Breast epithelium (tissue), 4 donors: ENCODE results near the gene PBX3. TPM values are rescaled to one million over a fixed set of nuclear protein-coding genes. Genes with fewer than 3 reads are reported as not detected.

ENCODE experiments used
- DNase-seq, 2 donors: peaks; one replicate each; pipeline ENCODE4 v3.0.0-alpha.2; 2019; ENCODE audit warnings: low spot score in 2 of 2
- H3K27ac ChIP-seq, 2 donors: fragments of 200-600 bp; sonication (generic) in 1 of 2; one replicate each; pipeline ENCODE4 v1.5.1; 2016 to 2019; ENCODE audit warnings: mild to moderate bottlenecking in 1 of 2
- H3K27me3 ChIP-seq, 2 donors: fragments of 200-600 bp; sonication (generic) in 1 of 2; one replicate each; pipeline versions ENCODE4 v1.5.1 to v1.6.0; 2017 to 2019; ENCODE audit warnings: control low read depth in 1 of 2, mild to moderate bottlenecking in 1 of 2
- H3K36me3 ChIP-seq: fragments of 200-600 bp; one replicate; pipeline ENCODE4 v1.5.1; 2019
- H3K4me1 ChIP-seq, 2 donors: fragments of 200-600 bp; sonication (generic); one replicate each; pipeline ENCODE4 v1.5.1; 2016 to 2019; ENCODE audit warnings: control low read depth in 1 of 2
- H3K4me3 ChIP-seq, 3 donors: fragments of 200-600 bp; sonication (generic); 1 replicate in 2 of 3; 2 replicates in 1 of 3; pipeline ENCODE4 v1.5.1; 2016 to 2019; ENCODE audit warnings: mild to moderate bottlenecking in 3 of 3, moderate library complexity in 2 of 3
- H3K9me3 ChIP-seq, 2 donors: fragments of 200-600 bp; sonication (generic) in 1 of 2; one replicate each; pipeline ENCODE4 v1.5.1; 2016 to 2019; ENCODE audit warnings: control low read depth in 1 of 2
- POLR2A ChIP-seq: fragments of 450-650 bp; IDR thresholded peaks from one replicate; pipeline ENCODE4 v1.6.1; 2016; ENCODE audit warnings: antibody characterized with exemption, mild to moderate bottlenecking, moderate library complexity
- POLR2AphosphoS5 ChIP-seq, 3 donors: sonication (generic); formaldehyde crosslinking; IDR thresholded peaks; one replicate each; pipeline ENCODE4 v1.6.1; 2017; ENCODE audit warnings: antibody characterized with exemption in 3 of 3
- intact Hi-C: fragments of 100-400 bp; cut with DNase I; formaldehyde crosslinking; loops from one replicate; pipeline ENCODE4 v1.15.1; 2023; ENCODE audit warnings: low total_unique reads
- total RNA-seq, 3 donors: library from RNA; depleted of rRNA; stranded (reverse); fragments of >200 nt; gene quantifications; one replicate each; pipeline ENCODE4 v1.1.0, GENCODE V29; 2016
- TF ChIP-seq, protein P1 (sequence below), 3 donors: fragments of 450-650 bp; IDR thresholded peaks; one replicate each; pipeline ENCODE4 v1.5.1; 2016 to 2017; ENCODE audit warnings: antibody characterized with exemption in 3 of 3, mild to moderate bottlenecking in 3 of 3, moderate library complexity in 3 of 3

Gene PBX3
- total RNA-seq, 3 donors from 2014 or later = 29.5 to 31.2 (median 29.8) TPM

- H3K9me3 ChIP-seq = peaks cover 12 to 23% of the 10 kb centered on the region in 2 donors
- intact Hi-C loops = no loop called here
- TF ChIP-seq POLR2A (no peak), POLR2AphosphoS5 (IDR thresholded peaks at IDR 0.05) (no peak)
- TF ChIP-seq, protein P1, sequence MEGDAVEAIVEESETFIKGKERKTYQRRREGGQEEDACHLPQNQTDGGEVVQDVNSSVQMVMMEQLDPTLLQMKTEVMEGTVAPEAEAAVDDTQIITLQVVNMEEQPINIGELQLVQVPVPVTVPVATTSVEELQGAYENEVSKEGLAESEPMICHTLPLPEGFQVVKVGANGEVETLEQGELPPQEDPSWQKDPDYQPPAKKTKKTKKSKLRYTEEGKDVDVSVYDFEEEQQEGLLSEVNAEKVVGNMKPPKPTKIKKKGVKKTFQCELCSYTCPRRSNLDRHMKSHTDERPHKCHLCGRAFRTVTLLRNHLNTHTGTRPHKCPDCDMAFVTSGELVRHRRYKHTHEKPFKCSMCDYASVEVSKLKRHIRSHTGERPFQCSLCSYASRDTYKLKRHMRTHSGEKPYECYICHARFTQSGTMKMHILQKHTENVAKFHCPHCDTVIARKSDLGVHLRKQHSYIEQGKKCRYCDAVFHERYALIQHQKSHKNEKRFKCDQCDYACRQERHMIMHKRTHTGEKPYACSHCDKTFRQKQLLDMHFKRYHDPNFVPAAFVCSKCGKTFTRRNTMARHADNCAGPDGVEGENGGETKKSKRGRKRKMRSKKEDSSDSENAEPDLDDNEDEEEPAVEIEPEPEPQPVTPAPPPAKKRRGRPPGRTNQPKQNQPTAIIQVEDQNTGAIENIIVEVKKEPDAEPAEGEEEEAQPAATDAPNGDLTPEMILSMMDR (IDR thresholded peaks at IDR 0.05) = no peak
- no peaks in the 10 kb centered on the region for H3K27me3 ChIP-seq
- H3K4me1 ChIP-seq = no peaks in the 10 kb centered on the region
- H3K4me3 ChIP-seq = no peak overlapping the region
- H3K36me3 ChIP-seq = no peaks in the 10 kb centered on the region
- H3K27ac ChIP-seq = no peak overlapping the region
- no peak for DNase-seq
These were observed 261.9 kb downstream of the PBX3 start for GRCh38 chr9:126009047-126009446.

DNA sequence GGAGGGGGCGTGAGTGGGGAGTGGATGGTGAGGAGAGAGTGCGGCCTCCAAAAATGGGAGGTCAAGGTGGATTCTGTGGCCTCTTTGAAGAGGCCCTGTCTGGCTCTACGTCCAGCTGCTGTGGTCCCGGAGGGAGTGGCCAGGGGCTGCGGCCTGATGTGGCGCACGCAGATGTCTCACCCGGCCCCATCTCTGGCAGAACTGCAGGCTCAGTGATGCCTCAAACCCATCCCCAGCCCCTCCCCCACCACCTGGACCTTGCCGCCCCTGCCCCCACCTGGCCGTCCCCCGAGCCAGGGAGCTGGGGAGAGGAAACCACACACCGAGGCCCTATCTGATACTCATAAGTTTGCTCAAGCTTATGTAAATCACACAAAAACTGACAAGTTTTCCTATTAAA, 267.6 kb downstream of the PBX3 start:
- no peak for DNase-seq
- H3K27me3 ChIP-seq = no peaks in the 10 kb centered on the region
- no peaks in the 10 kb centered on the region for H3K4me1 ChIP-seq
- no peak overlapping the region for H3K27ac ChIP-seq
- intact Hi-C loops = no loop called here
- no peaks in the 10 kb centered on the region for H3K36me3 ChIP-seq
- peaks cover 0 to 2% of the 10 kb centered on the region in 2 donors for H3K9me3 ChIP-seq
- TF ChIP-seq, protein P1 (IDR thresholded peaks at IDR 0.05) = no peak
- TF ChIP-seq POLR2AphosphoS5 (IDR thresholded peaks at IDR 0.05) (no peak), POLR2A (no peak)
- H3K4me3 ChIP-seq = no peak overlapping the region

DNA sequence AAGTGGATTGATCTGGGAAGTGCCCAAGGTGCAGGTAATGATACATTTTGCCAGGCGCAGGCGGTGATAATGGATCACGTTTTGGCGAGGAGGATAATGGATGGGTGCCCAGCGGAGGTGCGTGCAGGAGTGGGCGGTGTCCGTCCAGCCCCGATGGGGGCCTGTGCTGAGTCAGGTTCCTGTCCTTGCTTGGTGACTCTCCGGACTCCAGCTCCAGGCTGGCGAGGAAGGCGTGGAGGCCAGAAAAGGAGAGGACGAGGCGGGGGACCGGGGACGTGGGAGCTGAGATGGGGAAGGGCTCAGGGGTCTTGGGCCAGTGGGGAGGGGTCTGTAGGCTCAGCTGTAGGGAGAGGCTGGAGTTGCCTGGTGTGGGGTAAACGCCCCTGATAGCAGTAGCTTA, 268.3 kb downstream of the PBX3 start:
- Histone ChIP-seq H3K9me3 (peaks cover 0 to 2% of the 10 kb centered on the region in 2 donors), H3K4me1 (no peaks in the 10 kb centered on the region), H3K27me3 (no peaks in the 10 kb centered on the region), H3K4me3 (no peak overlapping the region), H3K36me3 (no peaks in the 10 kb centered on the region), H3K27ac (no peak overlapping the region)
- intact Hi-C loops = no loop called here
- no peak for DNase-seq
- TF ChIP-seq POLR2AphosphoS5 (IDR thresholded peaks at IDR 0.05) (no peak), POLR2A (no peak)
- TF ChIP-seq, protein P1 (IDR thresholded peaks at IDR 0.05) = no peak

- DNase-seq = no peak
- Histone ChIP-seq H3K4me1 (no peaks in the 10 kb centered on the region), H3K4me3 (no peak overlapping the region), H3K36me3 (no peaks in the 10 kb centered on the region), H3K27me3 (no peaks in the 10 kb centered on the region), H3K9me3 (peaks cover 0 to 2% of the 10 kb centered on the region in 2 donors), H3K27ac (no peak overlapping the region)
- TF ChIP-seq POLR2A = no peak
- TF ChIP-seq, protein P1 (IDR thresholded peaks at IDR 0.05) = no peak
- TF ChIP-seq POLR2AphosphoS5 (IDR thresholded peaks at IDR 0.05) = no peak
- intact Hi-C loops = no loop called here
These were observed 269.6 kb downstream of the PBX3 start for GRCh38 chr9:126016579-126017290.

Other genes starting within 250 kb of the PBX3 start
- gene MAPKAP1, start 40.2 kb upstream of the PBX3 start, total RNA-seq = 10 to 100 TPM; 61.3 to 81.9 (median 78.6) TPM